IPS DF 6.9 (cell line): ENCODE measurements around the gene CTAG1A.
"Not testable (repeated sequence)": the region's sequence is repeated elsewhere in the genome, so short reads cannot be mapped to it uniquely, and the experiment has no call there.

Source experiments
- DNase-seq: peaks from one replicate; pipeline ENCODE4 v3.0.0-alpha.2; 2013; ENCODE audit warnings: low read depth, low spot score
- H3K27ac ChIP-seq: one replicate; pipeline ENCODE4 v1.5.1; 2013; ENCODE audit warnings: low read length, control low read depth
- H3K27me3 ChIP-seq: 2 replicates; pipeline ENCODE4 v1.6.1; 2013; ENCODE audit warnings: mild to moderate bottlenecking, low read length; ENCODE audit not compliant: control insufficient read depth, insufficient read depth
- H3K36me3 ChIP-seq: 2 replicates; pipeline ENCODE4 v1.6.1; 2013; ENCODE audit warnings: low read length; ENCODE audit not compliant: control insufficient read depth, insufficient read depth
- H3K4me1 ChIP-seq: 2 replicates; pipeline ENCODE4 v1.6.1; 2013; ENCODE audit warnings: low read length; ENCODE audit not compliant: control insufficient read depth, insufficient read depth
- H3K4me3 ChIP-seq: 2 replicates; pipeline ENCODE4 v1.5.1; 2013; ENCODE audit warnings: mild to moderate bottlenecking, low read length
- H3K9me3 ChIP-seq: 2 replicates; pipeline ENCODE4 v1.6.1; 2013; ENCODE audit warnings: low read length, inconsistent platforms; ENCODE audit not compliant: control insufficient read depth, insufficient read depth
- WGBS: extraction: QIAGEN DNeasy Blood & Tissue Kit; methylation state at CpG from one replicate; pipeline ENCODE4 v1.1.7; 2013; ENCODE audit warnings: mixed read lengths, missing lambda C conversion rate; ENCODE audit not compliant: insufficient read length, insufficient coverage; 5-methylcytosine and 5-hydroxymethylcytosine counted together

Gene CTAG1A

DNA sequence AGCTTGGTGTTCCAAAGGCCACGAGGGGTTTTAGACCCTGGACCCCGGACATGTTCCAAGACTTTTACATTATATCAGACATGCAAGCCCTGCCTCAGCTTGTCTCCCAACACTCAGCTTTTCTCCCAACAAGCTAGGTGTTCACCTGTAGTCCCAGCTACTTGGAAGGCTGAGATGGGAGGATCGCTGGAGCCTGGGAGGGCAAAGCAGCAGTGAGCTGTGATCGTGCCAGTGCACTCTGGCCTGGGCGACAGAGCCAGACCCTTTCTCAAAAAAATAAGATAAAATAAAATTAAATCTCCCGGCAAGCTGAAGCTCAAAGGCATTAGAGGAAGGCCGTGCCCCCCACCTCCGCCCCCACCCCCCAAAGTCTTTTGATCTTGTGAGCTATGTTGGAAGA lies 13.7 kb downstream of the CTAG1A start:
- H3K4me3 ChIP-seq, result no peak overlapping the region
- WGBS, result no CpG with 5 or more reads among the region's 8 CpGs

GRCh38 chrX:154599531-154599930 lies 14.6 kb downstream of the CTAG1A start:
- DNase-seq, result no peak
- Histone ChIP-seq H3K9me3 (no peaks in the 10 kb centered on the region), H3K4me1 (peaks cover 3% of the 10 kb centered on the region; the same call in 1 of the 2 replicates), H3K36me3 (no peaks in the 10 kb centered on the region), H3K27ac (no peak overlapping the region), H3K27me3 (no peaks in the 10 kb centered on the region), H3K4me3 (no peak overlapping the region)
- no CpG with 5 or more reads among the region's 14 CpGs for WGBS

More for the DNA sequence above, 13.7 kb downstream of the CTAG1A start:
- DNase-seq, result no peak
- Histone ChIP-seq H3K9me3 (no peaks in the 10 kb centered on the region), H3K27me3 (no peaks in the 10 kb centered on the region), H3K27ac (no peak overlapping the region), H3K4me1 (peaks cover 3% of the 10 kb centered on the region; the same call in 1 of the 2 replicates), H3K36me3 (no peaks in the 10 kb centered on the region)

- H3K9me3 ChIP-seq, result no peaks in the 10 kb centered on the region
Observed at GRCh38 chrX:154600759-154601374, 15.9 kb downstream of the CTAG1A start.

DNA sequence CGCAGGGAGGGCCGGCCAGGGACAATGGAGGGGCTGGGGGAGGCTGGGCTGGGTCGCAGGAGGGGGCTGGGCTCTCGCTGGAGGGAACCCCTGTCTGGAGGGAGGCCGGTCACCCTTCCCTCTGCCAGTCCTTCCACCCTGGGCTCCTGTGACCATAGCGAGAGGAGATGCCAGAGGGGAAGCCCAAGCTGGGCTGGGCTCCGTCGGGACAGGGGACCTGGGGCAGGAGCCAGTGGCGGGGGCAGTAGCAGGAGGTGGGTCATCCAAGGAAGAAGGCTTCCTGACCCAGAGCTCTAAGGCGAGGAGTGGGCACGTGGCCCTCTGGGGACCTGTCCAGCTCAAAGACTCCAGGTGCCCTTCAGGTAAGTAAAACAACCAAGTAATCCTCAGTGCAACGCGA lies 17.3 kb downstream of the CTAG1A start:
- H3K27me3 ChIP-seq, result no peaks in the 10 kb centered on the region
- 0 out of 2 replicates have a peak, but pooled peaks cover 2% of the 10 kb centered on the region for H3K4me1 ChIP-seq
- no peak overlapping the region for H3K27ac ChIP-seq
- H3K4me3 ChIP-seq, result no peak overlapping the region
- WGBS, result no CpG with 5 or more reads among the region's 13 CpGs
- no peaks in the 10 kb centered on the region for H3K36me3 ChIP-seq
- H3K9me3 ChIP-seq, result no peaks in the 10 kb centered on the region
- no peak for DNase-seq

More at GRCh38 chrX:154600759-154601374, 15.9 kb downstream of the CTAG1A start:
- H3K4me1 ChIP-seq, result peaks cover 3% of the 10 kb centered on the region; the same call in 1 of the 2 replicates
- no peaks in the 10 kb centered on the region for H3K27me3 ChIP-seq
- H3K36me3 ChIP-seq, result no peaks in the 10 kb centered on the region
- no peak overlapping the region for H3K4me3 ChIP-seq
- no CpG with 5 or more reads among the region's 15 CpGs for WGBS
- no peak for DNase-seq
- H3K27ac ChIP-seq, result no peak overlapping the region

DNA sequence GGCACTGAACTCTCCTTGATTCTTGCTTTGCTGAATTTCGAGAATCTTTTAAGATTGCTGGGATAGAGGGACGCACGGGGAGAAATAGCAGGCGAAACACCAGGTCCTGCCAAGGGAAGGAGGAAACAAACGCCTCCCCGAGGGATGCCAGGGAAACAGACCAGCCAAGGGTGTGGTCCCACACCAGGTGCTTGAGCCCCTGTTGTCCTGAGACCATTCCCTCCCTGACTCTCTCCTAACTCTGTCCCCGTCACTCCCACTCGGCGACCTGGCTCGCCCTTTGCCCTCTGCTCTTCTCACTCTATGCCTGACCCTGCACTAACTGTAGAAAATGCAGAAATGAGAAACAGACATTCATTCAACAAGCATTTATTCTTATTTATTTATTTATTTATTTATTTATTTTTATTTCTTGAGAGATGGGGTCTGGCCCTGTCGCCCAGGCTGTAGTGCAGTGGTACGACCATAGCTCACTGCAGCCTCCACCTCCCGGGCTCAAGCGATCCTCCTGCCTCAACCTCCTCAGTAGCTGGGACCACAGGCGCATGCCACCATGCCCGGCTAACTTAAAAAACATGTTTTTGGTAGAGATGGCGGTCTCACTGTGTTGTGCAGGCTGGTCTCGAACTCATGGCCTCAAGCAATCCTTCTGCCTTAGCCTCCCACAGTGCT lies 18.0 kb downstream of the CTAG1A start:
- Histone ChIP-seq H3K4me1 (0 out of 2 replicates have a peak, but pooled peaks cover 2% of the 10 kb centered on the region), H3K4me3 (no peak overlapping the region), H3K27me3 (no peaks in the 10 kb centered on the region), H3K9me3 (no peaks in the 10 kb centered on the region), H3K36me3 (no peaks in the 10 kb centered on the region), H3K27ac (no peak overlapping the region)
- DNase-seq, result no peak
- WGBS, result no CpG with 5 or more reads among the region's 18 CpGs

DNA sequence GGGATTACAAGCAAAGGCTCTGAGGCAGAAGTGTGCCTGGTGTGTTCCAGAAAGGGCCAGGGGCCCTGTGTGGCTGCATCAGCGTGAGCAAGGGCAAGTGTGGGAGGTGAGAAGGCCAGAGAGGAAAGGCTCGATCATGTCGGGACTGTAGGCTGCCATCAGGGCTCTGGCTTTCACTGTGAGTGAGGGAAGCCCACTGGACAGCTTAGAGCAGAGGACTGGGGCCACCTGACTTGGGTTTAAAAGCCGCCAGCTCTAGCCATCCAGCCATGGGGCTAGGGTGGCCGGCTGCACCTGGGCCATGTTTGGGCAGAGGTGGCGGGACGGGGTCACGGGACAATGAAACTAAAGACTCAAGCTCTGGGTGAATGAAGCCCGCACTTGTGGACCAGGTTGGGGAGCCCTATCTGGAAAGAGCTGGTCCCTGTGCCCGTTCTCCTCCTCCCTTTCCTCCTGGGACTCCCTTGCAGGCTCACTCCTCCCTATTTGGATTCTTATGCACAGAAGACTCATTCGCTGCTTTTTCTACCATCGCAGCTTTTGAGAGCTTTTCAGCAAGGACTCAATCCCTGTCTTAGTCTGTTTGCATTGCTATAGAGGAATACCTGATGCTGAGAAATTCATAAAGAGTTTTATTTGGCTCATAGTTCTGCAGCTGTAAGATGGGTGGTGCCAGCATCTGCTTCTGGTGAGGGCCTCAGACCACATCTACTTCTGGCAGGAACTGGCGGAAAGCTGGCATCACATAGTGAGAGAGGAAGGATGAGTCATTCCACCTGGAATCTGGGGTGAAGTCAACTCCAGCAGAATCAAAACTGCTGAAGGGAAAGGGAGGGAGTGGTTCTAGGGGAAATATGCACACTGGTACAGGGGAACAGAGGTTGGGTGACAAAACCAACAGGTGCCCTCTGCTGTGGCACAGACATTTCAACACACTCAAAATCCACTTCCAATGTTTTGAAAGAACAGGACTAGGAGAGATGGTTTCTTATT lies 18.8 kb downstream of the CTAG1A start:
- WGBS, result no CpG with 5 or more reads among the region's 13 CpGs
- DNase-seq, result no peak
- Histone ChIP-seq H3K4me3 (no peak overlapping the region), H3K36me3 (no peaks in the 10 kb centered on the region), H3K27ac (no peak overlapping the region), H3K27me3 (no peaks in the 10 kb centered on the region), H3K9me3 (no peaks in the 10 kb centered on the region), H3K4me1 (0 out of 2 replicates have a peak, but pooled peaks cover 2% of the 10 kb centered on the region)

GRCh38 chrX:154605566-154605965 lies 20.6 kb downstream of the CTAG1A start:
- no peak for DNase-seq
- WGBS, result no CpG with 5 or more reads among the region's 6 CpGs

DNA sequence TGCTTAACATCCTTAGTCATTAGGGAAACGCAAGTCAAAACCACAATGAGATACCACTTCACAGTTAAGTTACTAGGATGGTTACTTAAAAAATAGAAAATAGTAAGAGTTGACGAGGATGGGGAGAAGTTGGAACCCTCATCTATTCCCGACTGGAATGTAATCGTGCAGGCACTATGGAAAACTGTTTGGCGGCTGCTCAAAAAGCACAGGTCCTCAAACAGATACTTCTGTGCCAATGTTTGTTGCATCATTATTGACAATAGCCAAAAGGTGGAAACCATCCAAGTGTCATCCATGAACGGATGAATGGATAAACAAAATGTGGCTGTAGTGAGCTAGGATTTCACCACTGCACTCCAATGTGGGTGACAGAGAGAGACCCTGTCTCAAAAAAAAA lies 22.4 kb downstream of the CTAG1A start:
- no peak for DNase-seq
- no peaks in the 10 kb centered on the region for H3K27me3 ChIP-seq
- H3K4me1 ChIP-seq, result no peaks in the 10 kb centered on the region
- H3K36me3 ChIP-seq, result no peaks in the 10 kb centered on the region
- no peaks in the 10 kb centered on the region for H3K9me3 ChIP-seq
- H3K27ac ChIP-seq, result no peak overlapping the region
- no CpG with 5 or more reads among the region's 6 CpGs for WGBS
- no peak overlapping the region for H3K4me3 ChIP-seq

More at GRCh38 chrX:154605566-154605965, 20.6 kb downstream of the CTAG1A start:
- H3K4me3 ChIP-seq, result no peak overlapping the region
- no peaks in the 10 kb centered on the region for H3K9me3 ChIP-seq
- no peak overlapping the region for H3K27ac ChIP-seq
- H3K4me1 ChIP-seq, result 0 out of 2 replicates have a peak, but pooled peaks cover 2% of the 10 kb centered on the region
- no peaks in the 10 kb centered on the region for H3K27me3 ChIP-seq
- no peaks in the 10 kb centered on the region for H3K36me3 ChIP-seq

- H3K9me3 ChIP-seq, H3K4me1 ChIP-seq, H3K4me3 ChIP-seq, H3K27ac ChIP-seq, H3K36me3 ChIP-seq, H3K27me3 ChIP-seq, DNase-seq: not testable (repeated sequence)
- no CpG with 5 or more reads among the region's 11 CpGs for WGBS
Observed at GRCh38 chrX:154607976-154608375, 23.0 kb downstream of the CTAG1A start.

DNA sequence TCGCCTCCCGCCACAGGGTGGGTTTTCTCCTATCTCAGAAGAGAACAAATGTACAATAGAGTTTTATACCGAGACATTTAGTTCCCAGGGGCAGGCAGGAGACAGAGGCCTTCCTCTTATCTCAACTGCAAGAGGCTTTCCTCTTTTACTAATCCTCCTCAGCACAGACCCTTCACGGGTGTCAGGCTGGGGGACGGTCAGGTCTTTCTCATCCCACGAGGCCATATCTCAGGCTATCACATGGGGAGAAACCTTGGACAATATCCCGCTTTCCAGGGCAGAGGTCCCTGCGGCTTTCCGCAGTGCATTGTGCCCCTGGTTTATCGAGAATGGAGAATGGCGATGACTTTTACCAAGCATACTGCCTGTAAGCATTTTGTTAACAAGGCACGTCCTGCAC lies 23.9 kb downstream of the CTAG1A start:
- H3K4me1 ChIP-seq, DNase-seq, H3K4me3 ChIP-seq, H3K27me3 ChIP-seq, H3K27ac ChIP-seq, H3K36me3 ChIP-seq, H3K9me3 ChIP-seq: not testable (repeated sequence)
- WGBS, result no CpG with 5 or more reads among the region's 12 CpGs
